Activated CD4-positive, alpha-beta T cell treated with anti-CD3 and anti-CD28 coated beads for 24 hours (primary cell): ENCODE measurements around the gene SYCP3.
"Not testable (repeated sequence)": the region's sequence is repeated elsewhere in the genome, so short reads cannot be mapped to it uniquely, and the experiment has no call there.

Experiments
- DNase-seq, 2 donors: peaks; one replicate each; pipeline ENCODE4 v3.0.0-alpha.2; 2020; ENCODE audit warnings: low read depth in 2 of 2

The SYCP3 gene

GRCh38 chr12:101713059-101713682 is 26.1 kb downstream of the SYCP3 start:
- DNase-seq = no peak

- no peak for DNase-seq
Measured at GRCh38 chr12:101710288-101710687, 29.0 kb downstream of the SYCP3 start.

DNA sequence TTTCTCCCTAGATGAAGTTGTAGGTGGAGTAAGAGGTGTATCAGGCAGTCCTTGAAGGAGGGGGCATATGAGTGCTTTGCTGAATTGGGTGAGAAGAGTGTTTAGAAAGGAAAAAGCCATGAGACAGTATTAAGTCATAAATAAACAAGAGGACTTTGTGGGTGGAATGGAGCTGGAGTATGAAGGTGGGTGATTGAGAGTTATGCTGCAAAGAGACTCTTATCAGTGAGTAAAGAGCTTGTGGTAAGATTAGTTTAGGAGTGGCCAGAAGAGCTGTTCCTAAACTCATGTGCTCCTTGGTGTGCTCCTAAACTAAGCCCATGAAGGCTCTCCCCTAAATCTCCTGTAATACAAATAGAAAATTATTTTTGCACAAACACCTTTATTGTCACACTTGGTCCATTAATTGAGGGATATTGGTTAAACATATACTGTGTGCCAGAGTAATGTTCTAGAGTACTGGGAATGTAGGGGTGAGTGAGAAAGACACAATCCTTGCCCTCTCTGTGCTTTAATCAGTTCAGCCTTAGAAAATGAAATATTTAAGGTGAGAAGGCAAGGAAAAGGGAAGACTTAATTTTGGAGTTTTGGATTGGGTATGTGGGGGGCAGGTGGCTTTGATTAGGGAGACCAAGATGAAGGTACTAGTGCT is 32.0 kb downstream of the SYCP3 start:
- DNase-seq = no peak

- no peak for DNase-seq
Measured at GRCh38 chr12:101706403-101706802, 32.9 kb downstream of the SYCP3 start.

GRCh38 chr12:101703487-101703886 is 35.8 kb downstream of the SYCP3 start:
- DNase-seq = no peak

DNA sequence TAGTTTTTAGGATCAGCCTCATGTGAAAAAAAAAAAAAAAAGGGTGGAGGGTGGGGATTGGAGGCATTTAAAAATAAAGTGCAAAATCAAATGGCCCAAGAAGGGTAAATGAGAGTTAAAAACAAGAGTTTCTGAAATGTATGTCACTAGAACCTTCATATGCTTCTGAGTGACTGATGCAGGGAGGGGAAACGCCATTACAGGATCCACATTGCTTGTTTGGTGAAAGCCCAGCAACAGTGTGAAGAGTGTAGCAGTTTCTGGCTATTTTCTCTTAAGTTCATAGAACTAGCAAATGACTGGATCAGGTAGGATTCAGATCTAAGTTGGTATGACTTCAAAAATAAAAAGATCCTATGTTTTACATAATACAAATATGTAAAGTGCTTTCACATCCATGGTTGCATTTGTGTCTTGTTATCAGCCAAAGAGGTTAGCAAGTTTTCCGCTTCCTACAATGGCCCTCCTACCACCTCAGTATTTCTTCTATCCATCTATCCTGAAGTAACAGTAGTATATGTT is 38.9 kb downstream of the SYCP3 start:
- DNase-seq = no peak

GRCh38 chr12:101698800-101699347 is 40.4 kb downstream of the SYCP3 start:
- no peak for DNase-seq

- DNase-seq = no peak
Measured at GRCh38 chr12:101697930-101698799, 41.1 kb downstream of the SYCP3 start.

DNA sequence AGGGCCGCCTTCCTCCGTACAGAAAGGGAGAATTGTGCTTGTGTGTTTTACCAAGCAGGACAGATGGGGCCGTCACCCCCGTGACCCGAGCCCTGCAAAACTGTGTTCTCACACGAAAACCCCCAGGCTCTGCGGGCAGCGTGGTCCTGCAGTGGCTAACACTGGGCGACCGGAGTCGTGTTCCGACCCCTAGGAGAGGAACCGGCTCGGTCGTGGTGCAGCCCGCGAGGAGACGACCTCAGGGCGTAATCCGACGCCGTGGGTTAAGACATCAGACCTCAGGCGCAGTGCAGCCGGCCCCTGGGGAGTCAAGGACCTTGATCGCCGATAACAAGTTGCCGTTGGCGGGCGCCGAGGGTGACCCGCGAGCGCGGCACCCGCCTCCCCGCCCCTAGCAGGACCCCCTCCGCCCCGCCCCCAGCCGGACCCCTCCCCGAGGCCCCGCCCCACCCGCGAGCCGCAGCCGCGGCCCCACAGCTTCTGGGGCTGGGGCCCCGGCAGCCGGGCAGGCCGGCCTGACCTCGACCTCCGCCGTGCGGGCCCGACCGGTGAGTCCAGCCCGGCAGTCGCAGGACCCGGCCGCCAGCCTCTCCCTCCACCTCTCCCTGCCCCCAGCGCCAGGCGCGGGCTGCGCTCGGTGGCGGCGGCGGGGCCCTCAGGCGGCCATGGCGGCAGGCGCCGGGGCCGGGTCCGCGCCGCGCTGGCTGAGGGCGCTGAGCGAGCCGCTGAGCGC is 41.9 kb downstream of the SYCP3 start, which contains the start of gene CHPT1:
Gene CHPT1 (plus strand): TSS at position 444 of the 733 bp plus-strand sequence. CDS start 222 bp downstream, at position 666.
- peak; percentile 39 for DNase-seq

- DNase-seq = no peak
Measured at GRCh38 chr12:101696251-101697196, 42.7 kb downstream of the SYCP3 start.

GRCh38 chr12:101695706-101696105 is 43.6 kb downstream of the SYCP3 start:
- DNase-seq = no peak

GRCh38 chr12:101694986-101695385 is 44.3 kb downstream of the SYCP3 start:
- DNase-seq = no peak

- no peak for DNase-seq
Measured at GRCh38 chr12:101694297-101694848, 44.9 kb downstream of the SYCP3 start.

DNA sequence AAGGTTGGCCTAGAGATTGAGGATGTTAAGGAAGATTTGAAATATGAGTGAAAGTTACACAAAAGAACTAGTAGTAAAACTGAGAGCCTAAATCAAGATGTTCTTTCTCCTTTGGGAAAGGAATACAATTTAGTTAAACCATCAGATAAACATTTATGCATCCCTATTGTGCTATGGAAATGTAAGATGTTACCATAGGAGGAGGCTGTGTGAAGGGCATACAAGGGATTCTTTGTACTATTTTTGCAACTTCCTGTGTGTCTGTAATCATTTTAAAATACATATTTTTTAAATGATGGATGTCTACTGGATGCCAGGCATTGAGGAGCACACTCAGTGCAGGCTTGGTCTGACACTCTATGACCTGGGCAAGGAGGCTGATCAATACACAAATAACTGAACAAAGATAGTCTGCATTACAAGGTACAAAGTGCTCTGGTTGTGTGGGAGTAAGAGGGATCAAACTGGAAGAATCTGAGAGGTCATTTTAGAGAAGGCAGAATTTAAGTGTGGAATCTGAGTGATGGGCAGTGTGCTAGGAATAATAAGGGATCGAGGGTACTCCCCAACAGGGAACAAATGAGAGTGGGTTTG is 47.7 kb downstream of the SYCP3 start:
- no peak for DNase-seq

DNA sequence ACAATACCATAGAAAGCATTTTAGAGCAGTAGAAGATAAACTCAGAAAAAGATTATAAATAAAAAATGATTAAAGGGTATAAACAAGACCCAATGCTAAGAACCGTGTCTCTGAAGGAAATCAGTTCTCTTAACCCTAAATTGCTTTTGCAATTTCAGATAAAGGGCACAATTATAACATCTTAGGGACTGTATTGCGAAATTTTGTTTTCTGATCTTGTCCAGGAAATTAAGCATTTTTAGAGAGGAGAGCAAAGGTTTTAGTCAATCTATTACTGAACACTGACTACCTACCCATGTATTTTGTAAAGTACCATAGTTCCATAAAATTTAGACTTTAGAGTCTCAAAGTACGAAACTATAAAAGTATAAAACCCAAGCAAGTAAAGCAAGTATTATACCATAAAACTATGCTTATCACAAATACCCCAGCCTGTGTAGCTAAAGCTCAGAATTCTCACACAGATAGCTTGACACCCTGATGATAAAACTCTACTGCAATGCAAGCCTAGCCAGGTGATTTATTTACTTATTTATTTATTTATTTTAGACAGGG is 48.6 kb downstream of the SYCP3 start:
- DNase-seq = no peak

DNA sequence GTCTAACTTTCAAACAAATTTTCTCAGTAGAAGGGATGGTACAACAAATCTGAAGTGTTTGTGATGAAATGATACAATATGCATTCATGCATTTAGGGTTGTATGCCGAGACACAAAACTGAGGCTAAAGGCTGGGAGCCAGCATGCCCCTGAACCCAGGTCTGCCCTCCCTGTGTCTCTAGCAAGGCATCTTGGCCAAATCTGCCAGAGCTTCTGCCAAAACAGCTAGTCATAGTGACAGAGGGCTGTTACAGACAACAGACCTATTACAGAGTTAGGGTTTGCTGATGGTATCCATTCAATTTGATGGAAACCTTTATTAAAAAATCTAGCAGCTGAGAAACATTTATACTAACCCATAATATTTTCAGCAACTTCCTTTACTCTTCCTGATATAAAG is 53.1 kb downstream of the SYCP3 start:
- no peak for DNase-seq

DNA sequence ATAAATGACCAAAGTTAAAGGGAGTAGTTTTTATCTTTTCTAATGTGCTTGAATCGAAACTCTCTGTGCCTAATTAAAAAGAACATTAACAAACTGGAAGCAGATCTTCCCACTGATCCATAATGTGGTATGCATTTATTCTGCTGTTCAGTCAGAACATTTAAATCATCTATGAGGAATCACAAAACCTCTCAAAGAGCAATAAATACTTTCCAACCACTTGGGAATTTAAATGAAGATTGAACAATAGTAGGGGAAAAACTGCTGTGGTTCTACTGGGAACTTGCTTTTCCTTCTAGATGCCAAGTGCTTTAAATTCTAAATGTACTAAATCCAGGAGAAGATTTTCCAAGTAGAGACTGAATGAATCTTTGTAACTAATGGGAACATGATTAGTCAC is 54.2 kb downstream of the SYCP3 start:
- no peak for DNase-seq

- not testable (repeated sequence) for DNase-seq
Measured at GRCh38 chr12:101681627-101682026, 57.6 kb downstream of the SYCP3 start.

GRCh38 chr12:101680647-101681046 is 58.6 kb downstream of the SYCP3 start:
- no peak for DNase-seq
